ENCODE results near the gene CYB561.

Gene CYB561

GRCh38 chr17:63438092-63439051 lies 7.7 kb downstream of the CYB561 start:
- peak overlapping the region; percentile 15 for H3K4me3 ChIP-seq (ENCODE audit: low read length)
- DNase-seq (ENCODE audit: low read depth) = no peak
- TF ChIP-seq CTCF (conservative IDR thresholded peaks at IDR 0.05; ENCODE audit: low read length) = no peak

DNA sequence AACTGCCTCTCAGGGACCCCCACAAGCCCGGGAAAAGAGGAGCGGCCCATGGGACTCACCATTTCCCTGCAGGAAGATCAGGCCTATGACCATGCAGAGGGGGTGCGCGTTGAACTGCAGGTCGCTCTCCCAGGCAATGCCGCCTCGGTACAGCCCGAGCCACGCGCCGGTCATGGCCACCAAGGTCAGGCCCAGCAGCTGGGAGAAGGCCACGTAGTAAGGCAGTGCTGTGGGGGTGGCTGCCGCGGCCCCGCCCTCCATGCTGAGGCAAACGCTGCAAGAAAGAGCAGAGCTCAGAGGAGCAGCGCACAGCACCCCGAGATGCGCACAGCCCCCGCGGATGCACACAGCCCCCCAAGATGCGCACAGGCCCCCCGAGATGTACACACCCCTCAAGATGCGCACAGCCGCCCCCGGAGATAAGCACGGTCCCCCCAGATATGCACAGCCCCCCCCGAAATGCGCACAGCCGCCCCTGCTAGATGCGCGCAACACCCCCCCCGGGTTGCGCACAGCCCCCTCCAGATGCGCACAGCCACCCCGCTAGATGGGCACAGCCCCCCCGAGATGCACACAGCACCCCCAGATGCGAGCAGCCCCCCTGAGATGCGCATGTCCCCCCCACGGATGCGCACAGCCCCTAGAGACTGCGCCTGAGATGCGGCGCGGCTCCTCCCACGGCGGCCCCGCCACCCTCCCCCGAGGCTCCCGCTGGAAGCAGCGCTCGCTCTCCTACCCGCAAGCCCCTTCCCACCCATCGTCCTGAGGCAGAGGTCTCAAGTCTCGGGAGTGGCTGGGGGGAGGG lies 8.6 kb downstream of the CYB561 start:
- peak; percentile 47 for DNase-seq (ENCODE audit: low read depth)
- TF ChIP-seq CTCF (conservative IDR thresholded peaks at IDR 0.05; ENCODE audit: low read length) = no peak
- H3K4me3 ChIP-seq (ENCODE audit: low read length) = peak overlapping the region; percentile 34

DNA sequence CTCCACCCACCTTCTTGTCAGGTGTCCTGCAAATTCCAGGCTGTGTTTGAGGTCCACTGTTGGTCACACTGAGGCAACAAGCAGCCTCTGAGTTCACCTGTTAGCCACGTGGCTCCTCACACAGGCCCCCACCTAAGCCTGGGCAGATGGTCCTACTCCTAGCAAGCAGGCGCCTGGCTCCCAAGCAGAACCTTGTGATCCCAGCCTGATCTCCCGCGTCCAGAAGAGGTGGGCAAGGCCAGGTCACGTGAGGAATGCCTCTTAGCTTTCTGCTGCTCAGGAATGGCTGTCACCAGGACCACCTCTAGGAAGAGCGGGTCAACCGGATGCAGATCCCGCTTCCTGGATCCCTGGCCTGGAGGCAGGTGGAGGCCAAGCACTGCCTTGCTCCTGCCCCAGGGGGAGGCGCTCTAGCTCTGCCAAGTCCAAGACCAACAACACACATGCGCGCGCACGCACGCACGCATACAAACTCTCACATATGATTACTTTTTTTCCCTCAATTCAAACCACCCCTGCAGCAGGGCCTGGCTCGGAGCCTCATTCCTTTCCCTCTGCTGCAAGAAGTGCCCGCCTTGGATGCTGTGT lies 9.5 kb downstream of the CYB561 start:
- no peak for TF ChIP-seq CTCF (conservative IDR thresholded peaks at IDR 0.05; ENCODE audit: low read length)
- DNase-seq (ENCODE audit: low read depth) = no peak
- peak overlapping the region; percentile 34 for H3K4me3 ChIP-seq (ENCODE audit: low read length)

DNA sequence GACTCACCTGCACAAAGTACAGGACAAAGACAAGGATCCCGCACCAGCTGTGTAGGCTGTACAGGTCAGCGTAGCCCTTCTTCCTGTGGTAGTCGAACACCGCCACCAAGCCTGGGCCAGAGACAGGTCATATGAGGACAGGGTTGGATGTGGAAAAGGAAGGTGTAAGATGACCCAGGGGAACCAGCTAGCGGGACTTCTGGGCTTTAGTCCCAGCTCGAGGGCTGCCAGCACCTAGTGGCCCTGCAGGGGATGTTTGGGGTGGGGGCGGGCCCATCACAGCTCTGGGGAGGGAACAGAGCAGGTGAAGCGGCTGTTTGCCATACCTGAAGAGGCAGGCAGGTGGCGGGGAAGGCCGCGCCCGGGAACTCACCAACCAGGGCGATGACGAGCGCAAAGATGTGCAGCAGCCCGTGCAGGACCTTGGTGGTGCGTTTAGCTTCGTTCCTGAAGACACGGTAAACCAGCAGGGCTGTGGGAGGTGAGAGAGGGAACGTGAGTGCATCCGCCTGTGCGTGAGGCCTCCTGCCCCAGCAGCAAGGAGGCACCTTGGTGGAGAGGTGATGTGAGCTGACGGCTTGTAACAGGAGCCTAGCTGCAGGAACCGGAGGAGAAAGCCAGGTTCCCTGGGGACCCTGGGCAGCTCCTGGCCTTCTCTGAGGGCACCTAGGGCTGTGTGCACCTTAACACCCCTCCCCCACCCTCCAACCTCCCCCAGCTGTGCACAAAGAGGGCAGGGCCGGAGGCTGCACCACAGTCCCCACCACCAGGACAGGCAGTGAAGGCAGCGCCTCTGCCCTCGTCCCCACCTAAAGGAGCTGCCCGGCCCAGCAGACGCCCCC lies 10.2 kb downstream of the CYB561 start:
- no peak overlapping the region for H3K4me3 ChIP-seq (ENCODE audit: low read length)
- no peak for DNase-seq (ENCODE audit: low read depth)

DNA sequence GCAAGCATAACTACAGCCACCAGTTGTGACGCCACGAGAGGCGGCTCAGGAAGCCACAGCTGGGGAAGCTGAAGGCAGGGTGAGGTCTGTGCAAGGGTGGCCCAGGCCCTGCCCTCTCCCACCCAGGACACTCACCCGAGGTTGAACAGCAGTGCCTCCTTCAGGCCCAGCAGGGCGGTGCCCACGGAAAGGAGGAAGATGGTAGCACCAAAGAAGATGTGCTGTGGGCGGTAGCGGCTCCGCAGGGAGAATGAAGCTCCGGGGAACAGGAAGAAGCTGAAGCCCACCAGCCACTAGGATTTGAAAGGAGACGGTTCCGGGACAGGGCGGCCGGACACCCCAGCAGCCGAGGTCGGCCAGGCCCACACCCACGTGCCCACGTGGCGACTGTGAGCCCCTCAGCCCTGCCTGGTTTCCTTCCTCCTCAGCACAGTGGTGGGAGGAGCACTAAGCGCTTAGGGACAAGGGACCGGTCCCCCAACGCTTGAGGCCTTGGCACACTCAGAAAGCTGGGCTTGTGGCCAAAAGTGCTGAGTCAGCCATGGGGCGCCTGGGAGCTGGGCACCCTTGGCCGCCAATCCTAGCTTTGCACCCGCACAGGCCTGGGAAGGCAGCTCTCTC lies 11.0 kb downstream of the CYB561 start:
- no peak for DNase-seq (ENCODE audit: low read depth)

More for the DNA sequence above, 10.2 kb downstream of the CYB561 start:
- TF ChIP-seq CTCF (conservative IDR thresholded peaks at IDR 0.05; ENCODE audit: low read length) = no peak

More for the DNA sequence above, 11.0 kb downstream of the CYB561 start:
- no peak overlapping the region for H3K4me3 ChIP-seq (ENCODE audit: low read length)
- peak; percentile 16 for TF ChIP-seq CTCF (conservative IDR thresholded peaks at IDR 0.05; ENCODE audit: low read length)
